H1 (cell line): Measurements from ENCODE around the gene IL36B. TPM values are rescaled to one million over a fixed set of nuclear protein-coding genes. Genes with fewer than 3 reads are reported as not detected.

ENCODE experiments used
- CTCF ChIA-PET: fragments of 300-600 bp; sonication (Branson Sonifier 250); formaldehyde crosslinking; loops from one replicate; lab custom pipeline; 2021; ENCODE audit not compliant: partially characterized antibody; lab: Charles Lee
- POLR2A ChIA-PET: fragments of 300-600 bp; sonication (Branson Sonifier 250); formaldehyde crosslinking; loops from one replicate; lab custom pipeline; 2021; ENCODE audit warnings: inconsistent platforms; ENCODE audit not compliant: partially characterized antibody; lab: Charles Lee
- DNase-seq, 2 experiments: peaks; one replicate each; pipeline versions ENCODE4 v3.0.0 to v3.0.0-alpha.2; 2010 to 2022; ENCODE audit warnings: low spot score in 2 of 2, low read depth in 1 of 2, mixed read lengths in 1 of 2
- FAIRE-seq: peaks from 2 replicates; lab custom pipeline; 2011; peaks lifted over from hg19 to GRCh38; lab: Jason Lieb, UNC
- H2AFZ ChIP-seq: 2 replicates; pipeline ENCODE4 v1.8.1; 2012; ENCODE audit warnings: low read length, inconsistent platforms
- H2AK5ac ChIP-seq: 2 replicates; pipeline ENCODE4 v1.6.1; 2013; ENCODE audit warnings: low read depth, low read length
- H2BK120ac ChIP-seq: replicated peaks from 2 replicates; pipeline ENCODE3; 2013; ENCODE audit warnings: low read depth, low read length, inconsistent platforms
- H2BK12ac ChIP-seq: 2 replicates; pipeline ENCODE4 v1.6.1; 2013; ENCODE audit warnings: low read depth, low read length
- H2BK15ac ChIP-seq: 2 replicates; pipeline ENCODE4 v1.6.1; 2013; ENCODE audit warnings: low read length
- H2BK20ac ChIP-seq: 2 replicates; pipeline ENCODE4 v1.6.1; 2013; ENCODE audit warnings: low read length
- H2BK5ac ChIP-seq: 2 replicates; pipeline ENCODE4 v1.6.1; 2013; ENCODE audit warnings: low read depth, low read length
- H3K14ac ChIP-seq: 2 replicates; pipeline ENCODE4 v1.6.1; 2013; ENCODE audit warnings: inconsistent platforms; ENCODE audit not compliant: insufficient read length
- H3K18ac ChIP-seq: 2 replicates; pipeline ENCODE4 v1.6.1; 2013; ENCODE audit warnings: low read length; ENCODE audit errors: extremely low read depth
- H3K23ac ChIP-seq: 2 replicates; pipeline ENCODE4 v1.6.1; 2013; ENCODE audit warnings: inconsistent platforms; ENCODE audit not compliant: insufficient read length
- H3K23me2 ChIP-seq: 2 replicates; pipeline ENCODE4 v1.6.1; 2013; ENCODE audit warnings: low read depth, low read length
- H3K27ac ChIP-seq: 2 replicates; pipeline ENCODE4 v1.6.1; 2011; ENCODE audit warnings: low read depth, low read length, inconsistent platforms
- H3K27me3 ChIP-seq, 4 experiments: replicated peaks in 1 of 4; 1 replicate in 1 of 4; 2 replicates in 3 of 4; pipeline versions ENCODE4 v1.6.1 to v1.8.1; 2011 to 2013; ENCODE audit warnings: low read length in 3 of 4, mild to moderate bottlenecking in 3 of 4, inconsistent platforms in 2 of 4, mixed read lengths in 2 of 4, moderate library complexity in 1 of 4; ENCODE audit not compliant: control insufficient read depth in 3 of 4, insufficient read depth in 3 of 4; ENCODE audit errors: extremely low read depth in 1 of 4
- H3K36me3 ChIP-seq, 4 experiments: 2 replicates each; pipeline versions ENCODE4 v1.6.1 to v1.8.1; 2011 to 2013; ENCODE audit warnings: mild to moderate bottlenecking in 4 of 4, low read length in 3 of 4, moderate library complexity in 2 of 4, control low read depth in 1 of 4, inconsistent platforms in 1 of 4; ENCODE audit not compliant: insufficient read depth in 4 of 4, control insufficient read depth in 2 of 4
- H3K4ac ChIP-seq: replicated peaks from 2 replicates; pipeline ENCODE3; 2013; ENCODE audit warnings: low read length, low read depth, mixed read lengths, inconsistent platforms; ENCODE audit not compliant: insufficient read length
- H3K4me1 ChIP-seq, 4 experiments: replicated peaks in 1 of 4; 1 replicate in 1 of 4; 2 replicates in 3 of 4; pipeline versions ENCODE4 v1.6.1 to v1.8.1; 2011 to 2013; ENCODE audit warnings: low read length in 3 of 4, inconsistent platforms in 2 of 4, mixed read lengths in 1 of 4; ENCODE audit not compliant: insufficient read depth in 4 of 4, control insufficient read depth in 3 of 4
- H3K4me2 ChIP-seq, 2 experiments: 2 replicates each; pipeline versions ENCODE4 v1.6.1 to v1.8.1; 2011 to 2013; ENCODE audit warnings: low read depth in 2 of 2, low read length in 2 of 2, control low read depth in 1 of 2, inconsistent platforms in 1 of 2, mild to moderate bottlenecking in 1 of 2; ENCODE audit not compliant: insufficient read depth in 1 of 2
- H3K4me3 ChIP-seq, 4 experiments: fragments of 200-600, 300-600 bp in 1 of 4; sonication (generic), shearing (Covaris generic), sonication (Bioruptor Twin) in 1 of 4; 2 replicates each; pipeline versions ENCODE4 v1.5.1 to v1.8.1; 2011 to 2016; ENCODE audit warnings: low read length in 4 of 4, low read depth in 3 of 4, control low read depth in 2 of 4, inconsistent platforms in 2 of 4, mild to moderate bottlenecking in 2 of 4, mixed read lengths in 1 of 4, moderate library complexity in 1 of 4; ENCODE audit not compliant: insufficient read depth in 2 of 4; ENCODE audit errors: extremely low read depth in 1 of 4
- H3K56ac ChIP-seq: replicated peaks from 2 replicates; pipeline ENCODE3; 2013; ENCODE audit warnings: low read depth, mild to moderate bottlenecking, mixed read lengths, low read length, inconsistent platforms; ENCODE audit not compliant: insufficient read length
- H3K79me1 ChIP-seq: 2 replicates; pipeline ENCODE4 v1.6.1; 2013; ENCODE audit warnings: low read depth, low read length, control low read depth
- H3K79me2 ChIP-seq, 2 experiments: 2 replicates each; pipeline versions ENCODE4 v1.6.1 to v1.8.1; 2012 to 2013; ENCODE audit warnings: low read length in 2 of 2, mild to moderate bottlenecking in 2 of 2, inconsistent platforms in 1 of 2; ENCODE audit not compliant: insufficient read depth in 2 of 2, control insufficient read depth in 1 of 2
- H3K9ac ChIP-seq, 4 experiments: replicated peaks in 1 of 4; 1 replicate in 1 of 4; 2 replicates in 3 of 4; pipeline versions ENCODE4 v1.6.1 to v1.8.1; 2011 to 2013; ENCODE audit warnings: low read depth in 3 of 4, low read length in 3 of 4, control low read depth in 2 of 4, mild to moderate bottlenecking in 2 of 4, moderate library complexity in 2 of 4, inconsistent platforms in 1 of 4; ENCODE audit errors: extremely low read depth in 1 of 4
- H3K9me3 ChIP-seq, 2 experiments: 2 replicates each; pipeline versions ENCODE4 v1.6.1 to v1.8.1; 2012 to 2013; ENCODE audit warnings: mild to moderate bottlenecking in 2 of 2, moderate library complexity in 2 of 2, control low read depth in 1 of 2, inconsistent platforms in 1 of 2, low read depth in 1 of 2, low read length in 1 of 2, mixed read lengths in 1 of 2; ENCODE audit not compliant: insufficient read depth in 2 of 2
- H4K20me1 ChIP-seq, 2 experiments: replicated peaks in 1 of 2; 2 replicates each; pipeline versions ENCODE3 to v1.8.1; 2011 to 2013; ENCODE audit warnings: inconsistent platforms in 2 of 2, low read length in 2 of 2, mild to moderate bottlenecking in 1 of 2; ENCODE audit not compliant: insufficient read depth in 2 of 2, control insufficient read depth in 1 of 2
- H4K5ac ChIP-seq: 2 replicates; pipeline ENCODE4 v1.6.1; 2013; ENCODE audit warnings: low read length, low read depth, mixed read lengths, inconsistent platforms; ENCODE audit not compliant: insufficient read length
- H4K8ac ChIP-seq: 2 replicates; pipeline ENCODE4 v1.8.0; 2013; ENCODE audit warnings: mild to moderate bottlenecking, moderate library complexity, low read length, inconsistent platforms; ENCODE audit not compliant: insufficient read depth; ENCODE audit errors: extremely low read depth
- H4K91ac ChIP-seq: replicated peaks from 2 replicates; pipeline ENCODE3; 2013; ENCODE audit warnings: low read length, mixed read lengths, inconsistent platforms; ENCODE audit not compliant: insufficient read length
- CBX5 ChIP-seq: fragments of 300-800, 300-1000 bp; sonication (generic); IDR thresholded peaks from 2 replicates; pipeline ENCODE4 v1.7.1; 2016; ENCODE audit warnings: antibody characterized with exemption, low read length, low read depth
- CEBPB ChIP-seq: IDR thresholded peaks from 2 replicates; pipeline ENCODE4 v1.6.1; 2012; ENCODE audit warnings: low read depth, low read length
- CHD2 ChIP-seq: IDR thresholded peaks from 2 replicates; pipeline ENCODE4 v1.6.1; 2012; ENCODE audit warnings: low read length, improper control_type of control experiment
- E2F6 ChIP-seq: IDR thresholded peaks from 2 replicates; pipeline ENCODE4 v1.6.1; 2012; ENCODE audit warnings: inconsistent platforms
- MAX ChIP-seq: IDR thresholded peaks from 2 replicates; pipeline ENCODE4 v1.6.1; 2012; ENCODE audit warnings: inconsistent platforms
- NANOG ChIP-seq: IDR thresholded peaks from 2 replicates; pipeline ENCODE4 v1.6.1; 2011; ENCODE audit warnings: low read length, low read depth, mild to moderate bottlenecking, inconsistent platforms; ENCODE audit not compliant: insufficient read depth, poor library complexity, severe bottlenecking
- RNF2 ChIP-seq: fragments of 200-900, 300-1000 bp; sonication (generic); IDR thresholded peaks from 2 replicates; pipeline ENCODE4 v1.7.1; 2016; ENCODE audit warnings: borderline replicate concordance, low read depth, mild to moderate bottlenecking, antibody characterized with exemption, low read length; ENCODE audit not compliant: poor library complexity, severe bottlenecking; ENCODE audit errors: missing control alignments
- SAP30 ChIP-seq: fragments of 300-600 bp; sonication (generic); IDR thresholded peaks from 2 replicates; pipeline ENCODE4 v1.7.1; 2012; ENCODE audit warnings: low read length, moderate library complexity, mild to moderate bottlenecking, inconsistent platforms; ENCODE audit not compliant: insufficient read depth, insufficient replicate concordance
- SP4 ChIP-seq: IDR thresholded peaks from 2 replicates; pipeline ENCODE4 v1.6.1; 2012; ENCODE audit warnings: low read length, inconsistent platforms
- TBP ChIP-seq: IDR thresholded peaks from 2 replicates; pipeline ENCODE4 v1.6.1; 2011; ENCODE audit warnings: low read depth, low read length, improper control_type of control experiment
- WGBS, 2 experiments: shearing (Covaris generic) in 1 of 2; methylation state at CpG; one replicate each; pipeline versions ENCODE4 v1.1.6 to v1.1.7; 2013 to 2015; ENCODE audit warnings: low lambda C conversion rate in 2 of 2, mixed read lengths in 2 of 2, inconsistent platforms in 1 of 2, low coverage in 1 of 2, missing lambda C conversion rate in 1 of 2; ENCODE audit not compliant: insufficient replicate concordance in 2 of 2, insufficient coverage in 1 of 2, insufficient read length in 1 of 2; ENCODE audit errors: extremely low coverage in 1 of 2, missing lambda C conversion rate in 1 of 2; 5-methylcytosine and 5-hydroxymethylcytosine counted together
- polyA plus RNA-seq, 7 experiments: library from polyadenylated mRNA; depleted of rRNA in 3 of 7; stranded (reverse) in 5 of 7; unstranded in 2 of 7; fragments of >200 nt in 5 of 7; fragments of 200-250 nt in 2 of 7; gene quantifications; 1 replicate in 5 of 7; 2 replicates in 1 of 7; 4 replicates in 1 of 7; pipeline versions ENCODE4 v1.2.1 to v1.2.3, GENCODE V29; 2011 to 2013; ENCODE audit warnings: missing spikeins in 2 of 7, mixed read lengths in 2 of 7
- total RNA-seq: library from RNA; stranded (reverse); fragmentation: NEBNext Ultra II Directional; extraction: Animal tissue kit (Norgen Biotek cat#: 25700); gene quantifications from 2 replicates; pipeline ENCODE4 v1.2.1, GENCODE V29; 2021

Gene IL36B
- total and polyA plus RNA-seq, 2 of the 8 experiments (the other 6 are each of a cell fraction or from before 2014, with no cell fraction given), result not detected

- H2BK15ac ChIP-seq, result no peak overlapping the region
- 52% methylated on average over 5 of the region's 5 CpGs; no CpG with 5 or more reads in 1 of the 2 experiments for WGBS, 2 experiments
- H4K8ac ChIP-seq, result no peak overlapping the region
- H3K56ac ChIP-seq, result no peak overlapping the region
- H2BK20ac ChIP-seq, result no peak overlapping the region
- no peak overlapping the region for H3K18ac ChIP-seq
- no peak overlapping the region for H3K4me3 ChIP-seq
- H3K4me2 ChIP-seq, result no peak overlapping the region
- no peak overlapping the region for H4K91ac ChIP-seq
- FAIRE-seq, result no peak
- no peak overlapping the region for H2AFZ ChIP-seq
- H3K4me1 ChIP-seq, result no peaks in the 10 kb centered on the region
- H3K14ac ChIP-seq, result no peak overlapping the region
- H3K4ac ChIP-seq, result no peak overlapping the region
- H4K20me1 ChIP-seq, result no peaks in the 10 kb centered on the region
- no peak overlapping the region for H3K23ac ChIP-seq
- DNase-seq, result no peak
- no peak for TF ChIP-seq MAX
- TF ChIP-seq SP4, result no peak
- TF ChIP-seq NANOG, result no peak
- TF ChIP-seq TBP, result no peak
- no peak for TF ChIP-seq CBX5
- TF ChIP-seq E2F6, result no peak
- TF ChIP-seq CEBPB, result no peak
- TF ChIP-seq RNF2, result no peak
- TF ChIP-seq CHD2, result no peak
- TF ChIP-seq SAP30, result no peak
- H3K27me3 ChIP-seq, result no peaks in the 10 kb centered on the region
- no peak overlapping the region for H3K27ac ChIP-seq
- ChIA-PET CTCF (interaction anchor here (1.1 to 2.8 kb wide), 3 partner anchors 10 to 130 kb away, joined by 3 to 17 read pairs (median 6); partner anchors contain the start of gene IL36RN), POLR2A (no interaction called here)
- no peak overlapping the region for H2BK120ac ChIP-seq
- H4K5ac ChIP-seq, result no peak overlapping the region
- no peak overlapping the region for H2BK5ac ChIP-seq
- H3K79me2 ChIP-seq, result no peaks in the 10 kb centered on the region
- H3K9me3 ChIP-seq, result 0 out of 4 replicates have a peak, but pooled peaks cover 0 to 9% of the 10 kb centered on the region in 2 experiments
- peaks cover 2% of the 10 kb centered on the region; the same call in 1 of the 2 replicates for H3K23me2 ChIP-seq
- no peaks in the 10 kb centered on the region for H3K79me1 ChIP-seq
- no peak overlapping the region for H2AK5ac ChIP-seq
- H2BK12ac ChIP-seq, result no peak overlapping the region
- no peak overlapping the region for H3K9ac ChIP-seq
- no peaks in the 10 kb centered on the region for H3K36me3 ChIP-seq
Measured at GRCh38 chr2:113068706-113069485, 16.2 kb upstream of the IL36B start.
